Measurements from ENCODE around the gene TBXT.

TBXT gene

GRCh38 chr6:166112580-166112979, 55.1 kb downstream of the TBXT start:
- no peak for DNase-seq (ENCODE audit: low spot score)

GRCh38 chr6:166109608-166110007, 58.0 kb downstream of the TBXT start:
- DNase-seq (ENCODE audit: low spot score), result no peak
